NCI-H1694 (cell line): ENCODE data around the gene LY86.
"Not testable (repeated sequence)": the region's sequence is repeated elsewhere in the genome, so short reads cannot be mapped to it uniquely, and the experiment has no call there.

Source experiments
- DNase-seq: peaks from one replicate; lab custom pipeline; 2025; lab: John Stamatoyannopoulos, UW

The LY86 gene

DNA sequence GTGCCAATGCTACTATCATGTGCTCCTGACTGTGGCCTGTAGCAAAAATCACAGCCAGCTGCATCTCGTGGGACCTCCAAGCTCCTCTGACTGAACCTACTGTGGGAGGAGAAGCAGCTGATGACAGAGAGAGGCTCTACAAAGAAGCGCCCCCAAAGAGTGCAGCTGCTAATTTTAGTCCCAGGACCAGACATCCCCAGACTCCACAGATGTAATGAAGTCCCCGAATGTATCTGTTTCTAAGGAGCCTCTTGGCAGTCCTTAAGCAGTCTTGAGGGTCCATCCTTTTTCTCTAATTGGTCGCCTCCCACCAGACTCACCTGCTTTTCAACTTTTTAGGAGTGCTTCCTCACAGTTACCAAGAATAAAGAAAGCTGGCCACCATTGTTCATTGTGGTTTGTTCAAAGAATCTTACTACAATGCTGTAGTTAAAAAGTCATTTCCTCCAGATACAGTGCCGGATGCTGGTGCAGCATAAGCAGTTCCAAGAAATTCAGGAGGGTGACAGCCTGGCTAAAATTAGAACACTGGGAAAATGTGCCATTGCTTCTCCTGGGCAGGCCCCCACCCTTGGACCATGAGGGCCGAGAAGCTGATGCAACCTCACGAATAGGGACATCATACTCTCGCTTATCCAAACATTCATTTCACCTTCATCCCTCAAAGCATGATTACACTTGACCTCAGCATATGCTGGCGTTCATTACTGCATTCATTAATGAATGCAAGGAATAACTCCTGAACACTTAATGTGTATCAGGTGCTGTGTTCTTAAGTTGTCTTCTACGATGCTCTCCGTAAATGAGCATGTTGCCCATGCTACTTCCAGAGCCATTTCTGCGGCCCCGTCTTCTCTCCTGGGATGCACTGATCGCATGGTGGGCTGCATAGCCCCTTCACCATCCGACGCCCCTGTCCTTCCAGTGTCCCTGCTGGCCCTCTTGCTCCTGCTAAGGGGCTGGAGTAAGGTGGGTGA is 66.4 kb downstream of the LY86 start:
- no peak for DNase-seq

DNA sequence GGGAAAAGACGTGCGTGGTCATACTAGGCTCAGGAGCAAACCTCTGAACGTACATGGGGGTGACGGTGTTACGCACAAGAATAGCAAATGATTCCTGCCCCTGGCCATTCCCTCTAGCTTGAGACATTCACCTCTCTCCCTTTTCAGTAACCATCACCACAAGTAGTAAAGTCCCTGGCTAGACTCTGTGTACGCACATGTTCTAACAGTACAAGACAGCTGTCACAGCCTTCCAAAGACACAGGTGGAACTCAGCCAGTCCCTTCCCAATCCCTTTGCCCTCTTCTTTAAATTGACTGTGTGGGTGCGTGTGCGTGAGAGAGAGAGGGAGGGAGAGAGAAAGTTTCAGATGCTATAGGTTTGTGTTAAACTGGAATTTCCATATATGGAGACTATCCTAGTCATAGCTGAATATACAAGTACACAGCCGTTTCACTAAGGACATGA is 67.3 kb downstream of the LY86 start:
- no peak for DNase-seq

DNA sequence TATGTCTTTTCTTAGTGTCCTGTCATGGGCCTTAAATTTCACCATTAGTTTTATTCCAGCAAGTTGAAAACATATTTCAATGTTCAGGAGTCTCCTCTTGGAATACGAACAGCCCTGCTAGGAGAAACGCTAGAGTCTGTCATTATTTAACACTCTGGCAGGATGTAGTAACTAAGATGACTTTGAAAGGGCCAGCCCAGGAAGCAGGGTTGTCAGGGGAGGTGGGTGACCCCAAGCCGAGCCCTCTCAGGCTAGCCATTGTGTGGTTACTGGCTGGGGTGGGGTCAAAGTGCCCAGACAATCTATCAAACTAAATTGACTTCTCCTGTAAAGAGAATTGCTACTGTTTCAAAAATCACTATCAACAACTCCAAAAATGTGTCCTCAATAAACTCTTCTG is 67.8 kb downstream of the LY86 start:
- DNase-seq, result no peak

DNA sequence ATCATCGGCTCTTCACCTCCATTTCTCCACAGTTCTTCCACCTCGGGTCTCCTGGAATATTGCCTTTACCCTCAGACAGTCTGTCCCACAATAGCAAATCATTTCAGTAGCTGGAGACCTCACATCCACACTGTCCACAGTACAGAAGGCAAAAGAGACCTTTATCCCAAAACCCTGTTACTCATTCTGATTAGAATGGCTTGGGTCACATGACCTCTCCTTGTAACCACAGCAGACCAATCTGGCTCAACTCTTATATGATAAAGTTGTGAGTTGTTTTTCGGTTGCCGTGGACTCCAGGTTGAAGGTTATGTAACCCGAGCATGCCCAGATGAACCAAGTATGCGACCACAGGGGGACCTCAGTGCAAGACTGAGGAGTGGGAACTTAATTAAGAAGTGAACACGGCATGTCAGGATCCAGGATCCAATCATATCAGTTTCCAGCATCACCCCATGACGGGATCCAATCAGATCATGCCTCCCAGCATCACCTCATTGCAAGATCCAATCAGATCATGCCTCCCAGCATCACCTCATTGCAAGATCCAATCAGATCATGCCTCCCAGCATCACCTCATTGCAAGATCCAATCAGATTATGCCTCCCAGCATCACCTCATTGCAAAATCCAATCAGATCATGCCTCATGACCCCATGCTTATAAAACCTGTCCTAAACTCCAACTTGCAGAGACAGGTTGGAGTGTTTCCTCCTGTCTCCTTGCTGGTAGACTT is 68.7 kb downstream of the LY86 start:
- DNase-seq, result no peak

DNA sequence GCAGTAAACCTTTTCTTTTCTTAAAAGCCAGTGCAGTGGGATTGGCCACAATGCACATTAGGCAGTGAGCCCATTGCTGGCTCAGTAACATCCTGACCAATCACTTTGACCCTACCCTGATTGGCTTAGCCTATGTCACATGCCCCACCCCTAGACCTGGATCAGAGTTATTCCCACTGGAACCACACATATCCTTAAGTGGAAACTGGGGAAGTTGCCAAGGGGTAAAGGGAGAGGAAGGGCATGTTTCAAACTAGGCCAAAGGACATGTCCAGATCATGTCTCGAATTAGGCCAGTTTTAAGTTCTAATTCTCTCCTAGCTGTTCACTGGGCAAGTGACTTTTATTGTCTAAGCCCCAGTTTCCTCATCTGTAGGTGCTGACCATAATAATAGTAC is 69.3 kb downstream of the LY86 start:
- no peak for DNase-seq

DNA sequence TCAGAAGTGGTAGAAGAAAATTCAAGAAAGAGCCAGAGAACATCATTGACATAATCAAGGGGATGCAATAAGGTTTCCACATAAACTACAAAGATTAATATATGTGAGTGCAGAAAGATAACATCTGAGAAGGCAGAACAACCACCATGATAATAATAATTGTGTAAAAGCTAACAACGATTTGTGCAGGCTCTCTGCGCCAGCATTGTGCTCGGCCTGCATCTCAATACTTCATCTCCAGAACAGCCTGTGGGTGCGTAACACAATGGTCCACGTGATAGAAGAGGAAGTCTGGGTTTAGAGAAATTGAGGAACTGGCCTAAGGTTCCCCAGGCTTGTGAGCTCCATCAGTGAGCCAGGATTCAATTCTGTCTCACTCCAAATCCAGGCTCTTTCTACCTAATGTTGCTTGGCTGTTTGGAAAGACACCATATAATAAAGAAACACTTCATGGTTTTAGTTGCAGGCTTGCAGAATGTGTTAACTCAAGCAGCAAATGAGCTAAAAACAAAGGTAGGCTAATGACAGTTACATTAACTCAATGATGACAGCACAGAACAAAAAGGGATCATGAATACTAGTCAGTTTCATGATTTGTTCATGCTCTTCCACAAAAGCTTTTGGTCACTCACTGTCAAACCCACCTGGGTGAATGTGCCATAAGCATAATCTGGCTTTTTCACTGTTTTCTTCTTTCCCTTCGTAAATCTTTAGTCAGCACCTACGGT is 71.2 kb downstream of the LY86 start:
- no peak for DNase-seq

DNA sequence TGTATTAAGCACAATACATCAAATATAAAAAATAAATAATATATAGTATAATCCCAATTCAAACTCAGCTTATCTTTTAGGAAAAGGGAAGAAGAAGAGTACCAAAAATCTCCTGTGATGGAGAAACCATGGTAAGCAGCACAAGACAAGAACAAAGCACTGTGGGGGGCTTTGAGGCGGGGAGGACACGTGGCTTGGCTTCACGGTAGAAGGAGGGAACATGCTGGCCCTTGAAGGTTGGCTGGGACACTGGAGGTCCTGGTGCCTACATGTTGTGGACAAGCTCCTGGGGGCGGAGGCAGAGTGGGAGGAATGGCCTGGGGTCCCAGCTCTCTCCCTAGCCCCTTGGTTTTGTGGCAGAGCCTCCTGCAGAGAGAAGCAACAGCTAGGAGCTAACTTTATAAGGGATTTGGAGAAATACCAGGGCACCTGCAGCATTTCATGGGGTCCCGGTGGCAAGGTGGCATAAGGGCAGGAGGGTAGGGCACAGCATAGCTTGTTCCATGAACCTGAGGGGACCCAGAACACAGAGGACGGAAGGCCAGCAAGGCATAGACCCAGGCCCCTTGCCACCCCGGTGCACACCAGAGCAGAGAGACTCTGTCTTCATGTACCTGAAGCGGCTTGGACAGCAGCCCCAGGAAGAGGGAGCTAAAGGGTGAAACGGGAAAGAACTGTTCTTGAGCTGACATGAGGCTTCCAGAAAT is 72.0 kb downstream of the LY86 start:
- no peak for DNase-seq

DNA sequence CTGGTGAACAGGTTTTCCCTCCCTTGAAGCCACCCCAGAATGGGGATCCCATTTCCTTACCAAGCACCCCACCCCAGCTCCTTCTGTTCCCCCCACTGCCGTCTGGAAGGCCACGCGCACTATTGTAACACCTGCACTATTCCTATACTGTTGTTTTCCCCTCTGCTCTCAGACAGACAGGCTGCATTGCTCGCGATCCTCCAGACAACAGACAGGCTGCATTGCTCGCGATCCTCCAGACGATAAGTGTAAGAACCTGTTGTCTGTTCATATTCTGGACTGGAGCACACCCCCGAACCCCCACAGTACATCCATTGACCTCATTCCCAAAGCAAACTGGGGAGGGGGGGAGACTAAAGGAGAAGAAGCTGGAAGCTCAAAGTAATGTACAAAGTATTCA is 72.7 kb downstream of the LY86 start:
- DNase-seq, result no peak

DNA sequence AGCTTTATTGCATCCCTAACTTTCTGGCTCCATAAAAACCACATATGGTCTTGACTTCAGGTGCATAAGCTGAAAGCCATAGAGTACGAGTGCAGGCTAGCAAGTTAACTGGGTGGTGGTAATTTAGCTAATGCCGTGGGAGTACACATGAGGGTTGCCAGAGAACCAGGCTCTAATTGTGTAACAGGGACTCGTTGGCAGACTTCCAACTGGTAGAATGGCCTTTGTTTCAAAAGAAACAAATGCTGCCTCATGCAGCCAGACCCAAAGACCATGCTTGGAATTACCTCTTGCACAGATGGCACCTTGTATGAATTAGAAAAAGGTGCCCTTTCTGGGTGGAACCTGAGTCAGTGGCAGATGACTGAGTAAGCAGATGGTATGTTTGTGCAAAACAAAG is 73.2 kb downstream of the LY86 start:
- DNase-seq, result peak; percentile 99

DNA sequence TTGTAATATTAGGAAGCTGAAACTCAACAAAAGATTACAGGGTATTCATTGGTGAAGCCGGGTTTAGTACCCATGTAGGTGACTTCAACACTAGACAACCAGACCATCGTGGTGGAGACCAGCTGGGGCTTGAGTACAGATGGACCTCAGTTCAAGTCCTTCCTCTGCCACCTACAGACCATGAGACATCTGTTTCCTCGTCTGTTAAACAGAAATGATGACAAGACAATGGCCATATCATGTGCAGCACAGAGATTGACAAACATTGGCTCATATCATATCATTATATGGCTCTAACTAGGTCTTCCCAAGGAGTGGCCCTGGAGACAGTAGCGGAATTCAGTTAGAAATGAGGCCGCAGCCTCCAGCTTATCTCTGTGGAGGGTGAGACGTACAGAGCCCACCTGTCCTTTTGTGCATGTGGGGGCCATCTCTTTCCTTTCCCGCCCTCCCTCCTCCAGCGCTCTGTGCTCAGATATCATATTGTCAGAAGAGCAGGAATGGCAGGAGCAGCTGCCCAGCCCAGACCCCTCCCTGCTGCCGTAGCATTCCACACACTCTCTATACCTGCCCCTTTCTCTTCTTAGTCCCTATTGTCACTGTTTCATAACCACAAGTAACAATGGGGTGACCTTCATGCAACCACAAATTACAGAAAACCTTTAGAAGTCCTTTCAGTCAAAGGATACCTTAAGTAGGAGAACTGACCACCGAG is 75.1 kb downstream of the LY86 start:
- no peak for DNase-seq

DNA sequence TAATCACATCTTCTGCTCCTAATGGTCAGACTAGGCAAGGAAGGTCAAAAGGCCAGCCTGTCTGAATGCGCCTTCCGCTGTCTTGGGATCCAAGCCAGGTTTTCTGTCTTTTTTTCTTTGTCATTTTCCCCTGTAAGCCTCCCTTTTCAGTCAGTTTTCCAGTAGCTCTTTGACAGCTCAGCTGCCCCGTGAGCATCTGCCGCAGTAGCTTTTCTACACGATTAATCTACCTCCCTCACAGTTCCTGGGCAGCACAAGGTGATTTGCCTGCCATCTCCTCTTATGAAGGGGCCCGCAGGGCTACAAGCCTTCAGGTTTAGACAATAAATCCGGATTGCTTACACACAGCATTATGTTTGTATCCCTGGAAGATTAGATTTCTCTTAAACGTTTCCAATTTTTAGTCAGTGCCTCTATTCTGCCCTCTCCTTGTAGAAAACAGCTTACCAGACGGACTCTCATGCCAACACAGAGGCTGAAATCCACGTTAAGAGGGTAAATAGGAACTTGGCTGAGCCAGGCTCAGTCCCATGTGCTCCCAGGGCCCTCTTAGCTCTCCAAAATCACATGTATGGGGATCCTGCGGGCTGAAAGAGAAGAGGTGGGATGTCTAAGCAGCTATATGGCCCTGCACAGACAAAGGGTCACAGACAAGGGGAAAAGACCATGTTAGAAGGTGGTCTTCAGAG is 77.2 kb downstream of the LY86 start:
- peak; percentile 63 for DNase-seq

DNA sequence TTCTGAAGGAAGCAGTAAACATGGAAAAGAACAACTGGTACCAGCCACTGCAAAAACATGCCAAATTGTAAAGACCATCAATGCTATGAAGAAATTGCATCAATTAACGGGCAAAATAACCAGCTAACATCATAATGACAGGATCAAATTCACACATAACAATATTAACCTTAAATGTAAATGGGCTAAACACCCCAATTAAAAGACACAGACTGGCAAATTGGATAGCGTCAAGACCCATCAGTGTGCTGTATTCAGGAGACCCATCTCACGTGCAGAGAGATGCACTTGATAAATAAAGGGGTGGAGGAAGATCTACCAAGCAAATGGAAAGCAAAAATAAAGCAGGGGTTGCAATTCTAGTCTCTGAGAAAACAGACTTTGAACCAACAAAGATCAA is 81.6 kb downstream of the LY86 start:
- DNase-seq, result not testable (repeated sequence)

DNA sequence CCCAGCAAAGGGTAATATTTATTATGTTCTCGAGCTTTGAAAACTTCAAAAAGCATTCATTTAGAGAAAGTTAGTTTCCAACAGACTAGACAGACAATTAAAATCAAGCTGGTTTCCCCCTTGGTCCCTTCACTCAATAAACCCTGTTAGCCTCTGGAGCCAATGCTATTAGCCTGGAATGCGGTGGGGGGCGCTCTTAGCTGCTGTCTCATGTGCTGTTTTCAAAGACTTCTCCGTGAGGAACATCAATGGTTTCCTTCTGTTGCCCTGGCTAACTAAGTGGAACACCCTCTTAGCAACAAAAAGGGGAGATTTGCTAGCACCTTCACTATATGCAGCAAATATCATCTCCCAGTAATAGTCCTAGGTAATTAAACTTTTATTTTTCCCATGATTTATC is 86.4 kb downstream of the LY86 start:
- no peak for DNase-seq

DNA sequence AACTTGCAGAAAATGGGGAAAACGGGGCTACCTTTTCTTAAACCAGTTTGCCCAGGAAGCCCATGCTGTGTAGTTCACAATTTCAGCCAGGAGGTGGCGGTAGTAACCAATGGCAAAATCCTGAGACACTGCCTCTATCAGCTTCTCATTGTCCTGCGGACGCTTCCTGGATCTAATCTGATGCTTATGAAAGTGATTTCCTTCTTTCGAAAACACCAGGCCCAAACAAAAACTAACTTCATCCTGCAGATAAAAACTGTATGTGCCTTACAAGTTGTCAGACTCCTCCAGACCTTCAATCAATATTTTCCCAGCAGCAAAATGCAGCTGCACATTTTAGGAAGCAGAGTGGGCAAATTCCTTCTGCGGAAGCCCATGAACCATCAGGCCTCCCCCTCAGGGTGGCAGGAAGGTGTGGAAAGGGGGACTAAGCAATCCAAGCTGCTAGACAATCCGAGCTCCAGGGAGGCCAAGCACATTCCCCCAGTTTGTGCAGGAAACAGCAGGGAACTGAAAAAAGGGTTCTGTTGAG is 88.5 kb downstream of the LY86 start:
- peak; percentile 94 for DNase-seq

DNA sequence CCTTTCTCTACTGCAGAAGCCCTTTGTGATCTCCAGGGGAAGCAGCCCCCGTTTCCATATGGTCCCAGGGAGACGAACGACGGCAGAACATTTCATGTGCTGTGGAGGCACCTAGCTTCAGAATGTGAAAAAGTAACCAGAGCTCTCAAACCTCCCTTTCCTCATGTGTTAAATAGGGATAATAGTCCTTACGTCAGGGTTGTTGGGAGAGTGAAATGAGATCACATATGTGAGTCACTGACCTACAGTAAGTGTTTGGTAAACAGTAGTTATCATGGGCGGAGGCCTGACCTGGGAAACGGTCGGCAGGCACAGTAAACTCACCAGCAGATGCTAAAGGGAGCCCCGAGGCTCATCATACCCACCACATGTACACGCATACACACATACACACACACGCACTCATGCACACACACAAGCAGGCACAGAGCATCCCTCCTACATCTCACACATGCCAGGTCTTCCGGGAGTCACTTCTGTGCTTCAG is 89.7 kb downstream of the LY86 start:
- DNase-seq, result no peak

DNA sequence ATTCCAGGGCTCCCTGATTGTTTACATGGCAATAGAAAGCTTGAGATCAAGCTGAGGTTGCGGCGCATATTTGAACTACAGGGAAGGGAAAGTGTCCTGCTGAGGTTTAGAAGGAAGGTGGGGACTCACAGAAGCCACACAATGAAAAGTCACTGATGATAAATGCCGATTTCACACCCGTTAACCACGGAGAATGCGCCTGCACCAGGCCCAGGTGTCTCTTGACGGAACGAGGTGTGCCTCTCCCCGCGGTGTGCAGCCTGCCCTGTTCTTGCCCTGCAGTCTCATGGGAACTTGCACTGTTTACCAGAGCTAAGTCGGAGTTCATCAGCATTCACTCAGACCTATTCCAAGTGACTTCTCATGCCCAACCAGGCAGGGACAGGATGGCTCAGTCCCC is 90.3 kb downstream of the LY86 start:
- no peak for DNase-seq

DNA sequence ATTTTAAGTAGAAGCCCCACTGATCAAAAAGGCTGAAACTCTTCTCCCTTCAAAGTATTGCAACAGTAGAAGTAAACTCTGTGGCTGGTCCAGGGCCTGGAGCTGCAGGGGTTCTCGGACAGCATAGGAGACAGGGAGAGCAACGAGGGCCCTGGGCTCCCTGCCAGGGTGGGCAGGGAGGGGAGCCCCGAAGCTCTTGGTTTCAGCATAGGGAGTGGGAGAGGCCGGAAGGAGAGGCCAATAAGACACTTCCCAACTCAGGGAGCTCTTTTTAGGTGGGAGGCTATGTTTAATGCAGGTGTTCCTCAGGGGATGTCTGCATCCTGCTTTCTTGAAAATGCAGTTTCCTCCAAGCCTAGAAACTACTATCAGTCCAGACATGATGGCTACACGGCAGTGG is 91.1 kb downstream of the LY86 start:
- DNase-seq, result no peak

DNA sequence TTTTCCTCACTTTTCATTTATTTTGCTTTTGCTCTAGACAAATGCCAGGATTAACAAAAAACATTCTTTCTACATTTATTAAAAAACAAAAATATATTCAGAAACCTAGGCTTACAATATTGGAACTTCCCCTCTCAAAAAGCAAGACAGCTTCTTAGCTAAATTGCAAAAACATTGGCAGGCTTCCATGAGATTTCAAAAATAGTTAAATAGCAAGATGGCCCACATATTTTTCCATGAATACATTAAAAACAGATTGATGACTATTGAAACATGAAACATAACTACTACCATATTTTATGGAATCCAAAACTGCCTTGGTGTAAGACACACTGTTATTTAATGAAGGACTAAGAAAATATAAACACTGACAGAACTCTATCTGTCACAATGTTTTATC is 92.0 kb downstream of the LY86 start:
- DNase-seq, result no peak

DNA sequence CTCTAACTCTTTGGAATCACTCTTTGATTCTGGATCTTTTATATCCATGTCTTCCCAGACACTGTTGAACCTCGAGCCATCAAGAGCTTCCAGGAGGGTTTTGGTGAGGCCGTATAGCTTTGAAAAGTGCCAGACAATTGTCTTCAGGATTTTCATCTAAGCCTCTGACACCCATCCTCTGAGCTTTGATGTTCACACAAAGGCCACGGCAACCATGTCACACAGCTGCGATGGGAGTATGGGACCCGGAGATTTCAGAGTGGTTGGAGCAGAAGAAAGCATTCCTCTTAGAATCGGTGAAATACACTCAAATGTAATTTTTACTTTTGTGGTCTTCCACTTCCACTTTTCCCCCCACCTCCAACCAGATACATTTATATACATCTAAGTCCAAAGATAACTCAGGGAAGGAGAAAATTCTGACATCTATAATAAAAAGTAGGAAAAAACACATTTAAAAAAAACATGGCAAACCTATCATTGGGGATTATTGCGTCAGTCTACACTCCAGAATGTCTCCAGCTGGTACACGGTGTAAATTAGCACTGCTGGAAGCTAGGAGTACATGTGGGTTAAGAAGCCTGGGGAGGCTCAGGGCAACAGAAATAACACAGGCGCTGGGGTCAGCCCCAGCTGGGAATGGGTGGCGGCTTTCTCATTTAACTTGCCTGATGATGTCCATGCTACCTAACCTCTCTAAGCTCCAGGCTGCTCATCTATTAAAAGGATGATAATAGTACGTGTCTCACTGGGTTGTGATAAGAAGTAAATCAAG is 92.7 kb downstream of the LY86 start:
- no peak for DNase-seq
